ENCODE data around the gene CAMSAP3. TPM values are rescaled to one million over a fixed set of nuclear protein-coding genes. Genes with fewer than 3 reads are reported as not detected.
"Not testable (repeated sequence)": the region's sequence is repeated elsewhere in the genome, so short reads cannot be mapped to it uniquely, and the experiment has no call there.

Gene CAMSAP3
- polyA plus RNA-seq, 4 donors = 1.6 to 27.7 (median 13.2) TPM

GRCh38 chr19:7565332-7565731 is 30.3 kb upstream of the CAMSAP3 start:
- no peak for DNase-seq (ENCODE audit: low read depth in 4 of 4, low spot score in 3 of 4)

DNA sequence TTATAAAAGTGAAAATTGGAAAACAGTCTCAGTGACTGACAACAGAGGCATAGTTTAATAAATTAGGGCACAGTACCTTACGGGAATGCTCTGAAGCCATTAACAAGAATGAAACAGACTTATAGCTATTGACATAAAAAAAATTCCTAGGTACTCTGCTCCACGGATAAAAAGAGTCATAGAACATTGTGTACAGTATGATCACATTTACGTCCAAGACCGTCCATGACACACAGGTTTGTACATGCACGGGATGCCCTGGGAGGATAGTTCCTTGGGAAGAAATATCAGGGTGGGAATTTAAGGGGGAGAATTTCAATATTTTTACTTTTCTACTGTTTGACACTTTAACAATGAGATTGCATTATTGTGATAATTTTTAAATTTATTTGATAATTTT is 24.9 kb upstream of the CAMSAP3 start:
- DNase-seq (ENCODE audit: low read depth in 4 of 4, low spot score in 3 of 4) = no peak

GRCh38 chr19:7575434-7576040 is 20.1 kb upstream of the CAMSAP3 start:
- no peak for DNase-seq (ENCODE audit: low read depth in 4 of 4, low spot score in 3 of 4)

- DNase-seq (ENCODE audit: low read depth in 4 of 4, low spot score in 3 of 4) = not testable (repeated sequence)
These were observed 18.2 kb upstream of the CAMSAP3 start for GRCh38 chr19:7577422-7577821.

- no peak for DNase-seq (ENCODE audit: low read depth in 4 of 4, low spot score in 3 of 4)
These were observed 17.5 kb upstream of the CAMSAP3 start for GRCh38 chr19:7578127-7578526.

- DNase-seq (ENCODE audit: low read depth in 4 of 4, low spot score in 3 of 4) = no peak
These were observed 16.5 kb upstream of the CAMSAP3 start for GRCh38 chr19:7579182-7579581.

GRCh38 chr19:7582446-7582845 is 13.2 kb upstream of the CAMSAP3 start:
- no peak for DNase-seq (ENCODE audit: low read depth in 4 of 4, low spot score in 3 of 4)

GRCh38 chr19:7589822-7590221 is 5.8 kb upstream of the CAMSAP3 start:
- DNase-seq (ENCODE audit: low read depth in 4 of 4, low spot score in 3 of 4) = no peak

DNA sequence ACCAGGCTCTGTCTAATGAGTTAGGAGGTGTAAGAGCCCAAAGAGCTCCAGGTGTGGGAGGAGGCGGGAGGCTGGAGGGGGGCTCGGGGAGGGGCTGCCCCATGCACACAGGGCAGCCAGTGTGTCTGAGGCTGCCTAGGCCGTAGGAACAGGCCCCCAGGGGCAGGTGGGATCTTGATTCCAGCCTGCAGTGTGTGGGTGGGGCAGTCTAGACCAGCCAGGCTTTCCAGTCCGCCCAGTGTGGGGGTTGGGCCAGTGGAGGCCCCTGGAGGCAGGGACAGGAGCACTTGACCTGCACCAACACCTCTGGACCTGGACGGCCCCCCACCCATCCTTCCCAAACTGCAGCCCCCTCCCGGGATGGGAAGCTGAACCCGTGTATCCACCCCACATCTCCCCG is 5.4 kb upstream of the CAMSAP3 start:
- no peak for DNase-seq (ENCODE audit: low read depth in 4 of 4, low spot score in 3 of 4)

DNA sequence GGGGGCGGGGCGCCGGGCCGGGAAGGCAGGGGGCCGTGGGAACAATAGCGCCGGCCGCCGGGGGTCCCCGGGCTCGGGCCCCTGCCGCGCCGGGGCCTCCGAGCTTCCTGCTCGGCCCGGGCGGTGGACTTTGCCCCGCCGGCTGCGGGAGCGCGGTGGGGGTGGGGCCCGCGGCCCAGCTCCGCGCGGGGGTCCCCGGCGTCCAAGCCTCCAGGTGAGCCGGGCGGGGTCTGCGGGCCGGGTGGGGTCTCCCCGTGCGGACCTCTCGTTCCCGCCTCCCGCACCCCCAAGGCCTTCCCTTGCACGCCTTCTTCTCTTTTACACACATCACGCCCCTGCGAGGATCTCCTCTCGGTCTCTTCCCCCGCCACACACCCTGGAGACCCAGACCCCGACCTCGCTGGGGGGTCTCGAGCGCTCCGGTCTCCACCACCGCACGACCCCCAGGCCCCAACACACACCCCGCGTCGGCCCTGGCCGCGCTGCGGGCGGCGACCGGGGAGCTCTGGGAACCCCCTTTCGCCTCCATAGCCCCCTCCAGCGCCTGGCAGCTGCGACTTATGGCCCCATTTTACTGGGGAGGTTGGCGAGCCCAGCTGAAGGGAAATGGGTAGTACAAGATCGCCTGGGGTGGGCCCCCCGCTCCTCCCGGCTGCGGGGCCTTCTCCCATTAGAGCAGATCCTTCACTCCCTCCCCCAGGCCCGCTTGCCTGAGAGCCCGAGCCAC is 711 bp downstream of the CAMSAP3 start:
- no peak for DNase-seq (ENCODE audit: low read depth in 4 of 4, low spot score in 3 of 4)

DNA sequence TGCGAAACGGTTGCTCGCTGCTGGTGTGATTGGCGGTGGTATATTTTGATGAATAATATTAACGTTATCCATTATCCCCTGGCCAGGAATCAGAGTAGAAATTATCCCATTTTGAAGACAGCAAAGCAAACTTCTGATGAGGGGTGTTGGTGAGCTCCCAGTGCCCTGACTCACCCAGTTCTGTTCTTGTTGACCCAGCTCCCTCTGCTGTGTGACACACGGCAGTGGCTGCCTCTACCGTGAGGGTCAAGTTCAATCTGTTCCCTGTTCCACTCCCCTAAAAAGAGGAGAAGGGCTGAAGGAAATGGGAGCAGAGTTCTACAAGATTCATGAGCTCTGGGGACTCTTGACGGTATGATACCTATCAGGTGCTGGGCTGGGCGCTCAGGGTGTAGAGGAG is 2.0 kb downstream of the CAMSAP3 start:
- no peak for DNase-seq (ENCODE audit: low read depth in 4 of 4, low spot score in 3 of 4)

GRCh38 chr19:7598180-7598579 is 2.5 kb downstream of the CAMSAP3 start:
- no peak for DNase-seq (ENCODE audit: low read depth in 4 of 4, low spot score in 3 of 4)

- DNase-seq (ENCODE audit: low read depth in 4 of 4, low spot score in 3 of 4) = no peak
These were observed 5.1 kb downstream of the CAMSAP3 start for GRCh38 chr19:7600721-7601120.

DNA sequence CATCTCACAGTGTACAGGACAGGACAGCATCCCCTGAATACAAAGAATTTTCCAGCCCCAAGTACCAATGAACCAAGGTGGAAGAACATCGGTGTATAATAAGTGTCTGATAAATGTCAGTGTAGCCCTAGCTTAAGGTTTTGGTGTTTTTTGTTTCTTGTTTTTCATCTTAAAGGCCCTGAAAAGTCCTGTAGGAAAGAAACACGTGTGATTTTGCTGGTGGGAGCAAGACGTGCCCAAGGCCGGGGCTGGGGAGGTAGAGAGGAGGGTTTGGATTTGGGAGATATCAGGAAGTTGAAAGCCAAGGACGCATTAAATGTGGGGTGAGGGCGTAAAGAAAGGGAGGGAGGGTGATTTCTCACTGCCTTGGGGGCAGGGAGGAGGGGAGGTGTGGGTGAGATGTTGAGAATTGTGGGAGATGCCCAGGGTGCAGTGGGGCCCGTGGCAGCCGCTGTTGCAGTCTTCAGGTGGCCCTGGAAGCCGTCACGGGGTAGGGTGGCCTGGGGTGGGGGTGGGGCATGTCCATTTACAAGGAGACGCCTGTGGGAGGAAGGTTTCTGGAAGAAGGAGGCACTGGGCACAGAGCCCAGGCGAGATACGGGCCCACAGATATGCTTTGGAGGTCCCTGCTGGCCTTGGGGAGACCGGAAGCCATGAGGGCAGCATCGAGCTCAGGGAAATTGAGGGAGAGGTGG is 6.7 kb downstream of the CAMSAP3 start:
- no peak for DNase-seq (ENCODE audit: low read depth in 4 of 4, low spot score in 3 of 4)

- no peak for DNase-seq (ENCODE audit: low read depth in 4 of 4, low spot score in 3 of 4)
These were observed 7.4 kb downstream of the CAMSAP3 start for GRCh38 chr19:7602935-7603497.

- DNase-seq (ENCODE audit: low read depth in 4 of 4, low spot score in 3 of 4) = no peak
These were observed 8.3 kb downstream of the CAMSAP3 start for GRCh38 chr19:7603919-7604318.

DNA sequence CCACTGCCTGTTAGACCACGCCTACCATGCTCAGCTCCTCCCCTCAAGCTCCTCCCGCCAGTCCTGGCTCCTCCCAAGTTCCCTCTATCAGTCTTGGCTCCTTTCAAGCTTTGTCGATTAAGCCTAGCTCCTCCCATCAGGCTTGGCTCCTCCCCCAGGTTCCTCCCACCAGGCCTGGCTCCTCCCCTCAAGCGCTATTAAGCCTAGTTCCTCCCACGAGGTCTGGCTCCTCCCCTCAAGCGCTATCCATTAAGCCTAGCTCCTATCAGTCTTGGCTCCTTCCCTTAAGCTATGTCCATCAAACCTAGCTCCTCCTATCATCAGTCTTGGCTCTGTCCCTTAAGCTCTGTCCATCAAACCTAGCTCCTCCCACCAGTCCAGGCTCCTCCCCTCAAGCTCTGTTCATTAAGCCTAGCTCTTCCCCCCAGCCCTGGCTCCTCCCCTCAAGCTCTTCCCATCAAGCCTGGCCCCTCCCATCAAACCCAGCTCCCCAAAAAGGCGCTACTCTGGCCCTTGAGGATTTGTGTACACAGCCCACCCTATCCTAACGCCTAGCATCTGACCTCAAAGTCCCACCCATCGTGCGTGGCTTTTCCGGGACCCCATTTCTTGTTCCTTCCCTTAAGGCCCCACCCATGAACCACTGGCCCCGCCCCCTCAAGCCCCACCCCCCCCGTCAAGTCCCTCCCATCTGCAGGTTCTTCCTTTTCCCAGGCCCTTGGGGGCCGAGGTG is 10.0 kb downstream of the CAMSAP3 start:
- DNase-seq (ENCODE audit: low read depth in 4 of 4, low spot score in 3 of 4) = no peak

DNA sequence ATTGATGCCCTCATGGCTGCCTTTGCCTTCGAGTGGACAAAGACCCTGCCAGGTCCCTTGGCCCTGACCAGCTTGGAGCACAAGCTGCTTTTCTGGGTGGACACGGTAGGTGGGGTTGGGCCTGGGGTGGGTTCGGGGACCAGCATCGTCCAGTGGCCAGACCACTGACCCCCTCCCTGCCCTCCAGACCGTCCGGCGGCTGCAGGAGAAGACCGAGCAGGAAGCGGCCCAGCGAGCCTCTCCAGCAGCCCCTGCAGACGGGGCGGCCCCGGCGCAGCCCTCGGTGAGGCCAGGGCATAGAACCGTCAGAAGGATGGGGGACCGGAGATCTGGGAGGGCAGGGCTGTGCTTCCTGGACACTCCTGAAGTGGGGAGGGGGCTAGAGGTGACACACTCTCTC is 10.6 kb downstream of the CAMSAP3 start:
- no peak for DNase-seq (ENCODE audit: low read depth in 4 of 4, low spot score in 3 of 4)

DNA sequence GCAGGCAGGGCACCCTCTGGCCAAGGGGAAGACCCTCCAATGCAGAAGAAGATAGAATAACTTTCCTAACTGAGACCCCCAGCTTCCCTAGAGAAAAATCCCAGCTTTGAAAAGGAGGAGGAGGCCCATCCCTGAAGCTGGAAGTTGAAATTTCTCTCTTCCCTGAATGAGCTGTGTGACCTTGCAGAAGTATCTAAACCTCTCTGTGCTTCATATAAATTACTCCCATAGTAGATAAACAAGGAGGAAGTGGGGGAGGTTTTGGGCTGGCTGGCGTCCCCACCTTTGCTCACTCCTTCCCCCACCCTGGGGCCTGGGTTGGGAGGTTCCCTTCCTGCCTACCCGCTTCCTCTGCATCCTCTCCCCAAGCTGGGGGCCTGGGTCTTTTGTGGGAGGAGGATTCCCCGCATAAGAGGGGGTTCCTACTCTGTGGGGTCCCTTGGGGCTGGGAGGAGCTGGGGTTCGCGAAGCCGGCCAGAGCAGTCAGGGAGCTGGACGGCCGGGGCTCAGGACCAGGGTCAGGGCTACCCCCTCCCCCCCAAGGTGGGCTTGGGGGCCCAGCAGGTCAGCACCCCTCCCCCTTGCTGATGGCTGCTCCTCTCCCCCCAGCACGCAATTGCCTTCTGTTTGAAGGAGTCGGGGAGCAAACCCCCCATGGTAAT is 11.7 kb downstream of the CAMSAP3 start:
- no peak for DNase-seq (ENCODE audit: low read depth in 4 of 4, low spot score in 3 of 4)

DNA sequence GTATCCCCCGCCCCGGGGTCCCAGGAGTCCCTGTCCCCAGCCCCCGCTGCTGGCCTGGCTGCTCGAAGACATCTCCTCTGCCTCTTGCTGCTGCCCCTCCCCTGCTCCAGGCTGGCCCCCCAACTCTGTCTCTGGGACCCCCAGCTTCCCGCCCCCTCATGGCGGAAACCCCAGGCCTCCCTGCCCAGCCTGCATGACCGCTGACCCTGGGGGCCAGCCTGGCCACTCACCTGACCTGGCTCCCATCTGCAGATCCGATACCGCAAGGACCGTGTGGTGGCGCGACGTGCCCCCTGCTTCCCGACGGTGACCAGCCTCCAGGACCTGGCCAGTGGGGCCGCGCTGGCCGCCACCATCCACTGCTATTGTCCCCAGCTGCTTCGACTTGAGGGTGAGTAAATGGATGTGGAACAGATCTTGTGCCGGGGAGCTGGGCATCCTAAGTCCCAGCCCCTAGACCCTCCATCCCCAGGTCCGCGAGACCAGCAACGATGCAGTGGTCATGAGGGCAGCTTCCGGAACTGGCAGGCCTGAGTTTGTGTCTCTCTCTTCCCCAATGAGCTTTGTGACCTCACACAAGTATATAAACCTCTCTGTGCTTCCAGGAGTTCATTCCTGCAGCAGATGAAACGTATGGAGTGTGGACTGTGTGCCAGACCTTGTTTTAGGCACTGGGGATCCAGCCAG is 12.4 kb downstream of the CAMSAP3 start:
- DNase-seq (ENCODE audit: low read depth in 4 of 4, low spot score in 3 of 4) = no peak

Data from left renal pelvis (tissue), 4 donors.